WI38 (cell line): ENCODE data around the gene ERGIC1.

ENCODE experiments used
- H3K4me3 ChIP-seq: 2 replicates; pipeline ENCODE4 v1.5.1; 2011; ENCODE audit warnings: low read depth, mild to moderate bottlenecking, control low read depth, low read length
- TF ChIP-seq, protein P1 (sequence below): IDR thresholded peaks from 2 replicates; pipeline ENCODE4 v1.5.1; 2012; ENCODE audit warnings: low read depth, mild to moderate bottlenecking, control low read depth, low read length

Gene ERGIC1

DNA sequence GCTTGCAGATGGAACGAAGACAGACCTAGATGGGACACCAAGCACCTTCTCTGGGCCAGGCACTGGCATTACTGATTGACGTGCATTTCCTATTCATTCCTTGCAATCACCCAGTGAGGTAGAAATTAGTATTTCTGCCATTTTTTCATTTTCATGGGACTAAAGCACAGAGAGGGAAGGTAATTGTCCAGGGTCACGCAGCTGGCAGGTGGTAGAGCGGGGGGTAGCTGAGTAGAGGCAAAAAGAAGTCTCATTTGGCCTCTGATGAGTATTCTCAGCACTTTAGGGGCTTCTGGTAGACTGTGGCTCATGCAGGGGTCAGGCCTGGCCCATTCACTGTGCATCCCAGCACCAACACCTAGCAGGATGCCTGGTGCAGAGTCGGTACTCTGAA, 43.6 kb upstream of the ERGIC1 start:
- no peak overlapping the region for H3K4me3 ChIP-seq
- TF ChIP-seq, protein P1, sequence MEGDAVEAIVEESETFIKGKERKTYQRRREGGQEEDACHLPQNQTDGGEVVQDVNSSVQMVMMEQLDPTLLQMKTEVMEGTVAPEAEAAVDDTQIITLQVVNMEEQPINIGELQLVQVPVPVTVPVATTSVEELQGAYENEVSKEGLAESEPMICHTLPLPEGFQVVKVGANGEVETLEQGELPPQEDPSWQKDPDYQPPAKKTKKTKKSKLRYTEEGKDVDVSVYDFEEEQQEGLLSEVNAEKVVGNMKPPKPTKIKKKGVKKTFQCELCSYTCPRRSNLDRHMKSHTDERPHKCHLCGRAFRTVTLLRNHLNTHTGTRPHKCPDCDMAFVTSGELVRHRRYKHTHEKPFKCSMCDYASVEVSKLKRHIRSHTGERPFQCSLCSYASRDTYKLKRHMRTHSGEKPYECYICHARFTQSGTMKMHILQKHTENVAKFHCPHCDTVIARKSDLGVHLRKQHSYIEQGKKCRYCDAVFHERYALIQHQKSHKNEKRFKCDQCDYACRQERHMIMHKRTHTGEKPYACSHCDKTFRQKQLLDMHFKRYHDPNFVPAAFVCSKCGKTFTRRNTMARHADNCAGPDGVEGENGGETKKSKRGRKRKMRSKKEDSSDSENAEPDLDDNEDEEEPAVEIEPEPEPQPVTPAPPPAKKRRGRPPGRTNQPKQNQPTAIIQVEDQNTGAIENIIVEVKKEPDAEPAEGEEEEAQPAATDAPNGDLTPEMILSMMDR = no peak

DNA sequence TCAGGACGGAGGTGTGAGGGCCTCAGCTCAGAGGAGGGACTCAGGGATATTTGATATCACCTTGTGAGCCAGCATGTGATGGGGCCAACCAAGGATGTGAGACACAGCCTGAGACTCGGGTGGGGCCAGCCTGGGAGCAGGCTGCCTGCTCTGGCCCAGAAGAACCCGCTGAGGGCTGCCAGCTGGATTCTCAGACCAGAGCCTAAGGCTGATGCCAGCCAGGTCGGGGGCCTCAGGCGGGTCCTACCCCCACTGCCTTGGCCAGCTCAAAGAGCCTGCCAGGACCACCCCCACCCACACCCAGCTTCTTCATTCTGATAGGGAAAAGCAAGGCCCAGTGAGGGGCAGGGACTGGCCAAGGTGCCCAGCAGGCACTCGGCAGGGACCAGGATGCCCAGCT, 42.8 kb upstream of the ERGIC1 start:
- TF ChIP-seq, protein P1 = no peak
- H3K4me3 ChIP-seq = no peak overlapping the region

DNA sequence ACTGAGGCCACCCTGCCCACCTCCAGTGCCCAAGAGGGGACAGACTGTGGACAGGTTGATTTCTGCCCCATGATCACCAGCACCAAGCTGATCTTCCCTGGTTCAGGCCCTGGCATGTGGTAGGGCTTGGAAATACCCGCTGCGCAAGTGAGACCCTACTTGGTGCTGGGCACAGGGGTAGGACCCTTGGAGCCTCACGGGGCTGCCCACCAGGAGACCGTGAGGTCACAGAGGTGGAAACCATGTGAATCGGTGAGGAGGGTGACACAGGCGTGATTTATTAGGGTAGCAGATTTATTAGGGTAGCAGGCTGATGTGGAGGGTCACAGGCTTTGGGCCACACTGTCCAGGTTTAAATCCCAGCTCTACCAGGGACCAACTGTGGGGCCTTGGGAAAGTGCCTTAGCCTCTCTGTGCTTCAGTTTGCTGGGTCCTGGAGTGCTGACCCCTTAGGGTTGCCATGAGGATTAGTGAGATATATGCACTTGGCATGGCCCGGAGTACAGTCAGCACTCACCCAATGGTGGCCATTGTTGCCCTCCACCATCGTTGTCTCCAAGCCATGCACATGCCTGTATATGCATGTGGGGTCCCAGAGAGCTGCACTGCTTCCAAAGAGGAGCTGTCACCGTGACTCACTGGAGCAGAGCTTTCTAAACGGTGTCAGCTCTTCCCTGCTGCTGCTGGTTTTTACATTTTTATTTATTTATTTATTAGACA, 42.2 kb upstream of the ERGIC1 start:
- H3K4me3 ChIP-seq = no peak overlapping the region
- TF ChIP-seq, protein P1 = no peak

DNA sequence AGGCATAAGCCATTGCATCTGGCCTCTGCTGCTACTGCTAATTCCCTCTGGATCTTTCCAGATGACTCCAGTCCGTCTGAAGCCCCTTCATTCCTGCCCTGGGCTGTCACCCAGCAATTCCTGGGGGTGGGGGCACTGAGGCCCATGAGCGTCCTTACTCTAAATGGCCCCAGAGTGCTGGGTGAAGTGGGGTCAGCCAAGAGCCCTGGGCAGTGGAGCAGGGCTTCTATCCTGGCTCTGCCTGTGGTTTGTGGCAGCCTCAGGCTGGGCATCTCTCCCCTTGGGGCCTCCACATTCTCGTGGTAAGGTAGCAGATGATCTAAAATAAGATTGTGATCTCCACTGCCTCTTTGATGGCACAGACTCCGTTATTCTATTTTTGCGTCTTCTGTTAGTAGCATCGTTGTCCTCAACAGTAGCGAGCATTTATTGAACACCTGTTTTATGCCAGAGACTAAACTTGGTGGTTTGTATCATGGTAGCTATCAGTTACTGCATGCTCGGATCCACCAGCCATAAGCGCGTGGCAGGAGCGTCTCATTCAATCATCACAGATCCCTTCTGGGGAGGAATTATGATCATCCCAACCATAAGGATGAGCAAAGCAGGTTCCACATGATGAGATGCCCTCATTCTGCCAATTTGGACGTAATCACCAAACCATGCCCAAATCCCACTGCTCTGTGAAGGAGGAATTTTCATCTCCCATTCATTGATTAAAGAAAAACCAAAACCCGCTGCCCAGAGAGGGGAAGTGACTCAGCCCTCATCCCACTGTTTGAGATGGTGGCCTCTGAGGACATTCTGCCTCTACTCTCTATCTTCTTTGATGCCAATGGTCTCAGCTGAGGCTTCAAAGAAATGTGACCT, 41.1 kb upstream of the ERGIC1 start:
- H3K4me3 ChIP-seq = no peak overlapping the region
- TF ChIP-seq, protein P1 = no peak

DNA sequence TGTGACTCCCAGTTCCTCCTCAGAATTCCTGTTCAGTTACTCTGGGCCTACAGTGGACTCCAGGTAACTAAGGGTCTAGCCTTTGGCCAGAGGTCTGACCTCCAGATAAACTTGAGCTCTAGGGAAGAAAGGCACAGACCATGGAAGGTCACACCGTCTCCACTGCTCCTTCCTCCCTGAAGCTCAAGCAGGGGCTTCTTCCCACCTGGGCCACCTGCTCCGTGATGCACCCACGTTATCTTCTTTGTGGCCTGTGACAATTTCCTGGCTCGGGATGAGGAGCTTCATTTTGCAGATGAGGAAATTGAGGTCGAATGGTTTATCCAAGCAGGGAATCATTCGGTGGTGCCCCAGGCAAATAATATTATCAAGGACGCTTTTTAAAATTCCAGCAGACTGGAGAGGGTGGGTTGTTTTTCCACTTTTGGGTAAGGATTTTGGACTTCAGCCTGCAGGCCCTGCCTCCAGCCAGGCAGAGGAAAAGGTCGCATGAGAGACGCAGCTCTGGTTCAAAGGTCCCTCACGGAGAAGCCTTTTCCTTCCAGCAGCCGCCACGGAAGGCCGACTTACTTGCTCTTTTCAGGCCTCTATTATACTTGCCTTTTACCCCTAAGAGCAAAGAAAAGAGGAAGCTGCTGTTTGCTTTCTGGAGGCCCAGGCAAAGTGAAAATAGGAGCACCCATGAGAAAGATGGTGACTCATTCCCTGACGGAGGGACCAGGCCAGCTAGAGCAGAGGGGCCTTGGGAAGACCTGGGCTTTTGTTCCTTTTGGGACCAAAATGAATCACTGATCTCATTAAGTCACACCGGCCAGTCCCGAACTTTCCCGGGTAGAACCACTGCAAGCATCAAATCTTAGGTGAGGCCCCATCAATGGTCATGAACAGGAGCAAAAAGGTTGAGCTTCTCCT, 40.2 kb upstream of the ERGIC1 start:
- TF ChIP-seq, protein P1 = no peak
- no peak overlapping the region for H3K4me3 ChIP-seq

DNA sequence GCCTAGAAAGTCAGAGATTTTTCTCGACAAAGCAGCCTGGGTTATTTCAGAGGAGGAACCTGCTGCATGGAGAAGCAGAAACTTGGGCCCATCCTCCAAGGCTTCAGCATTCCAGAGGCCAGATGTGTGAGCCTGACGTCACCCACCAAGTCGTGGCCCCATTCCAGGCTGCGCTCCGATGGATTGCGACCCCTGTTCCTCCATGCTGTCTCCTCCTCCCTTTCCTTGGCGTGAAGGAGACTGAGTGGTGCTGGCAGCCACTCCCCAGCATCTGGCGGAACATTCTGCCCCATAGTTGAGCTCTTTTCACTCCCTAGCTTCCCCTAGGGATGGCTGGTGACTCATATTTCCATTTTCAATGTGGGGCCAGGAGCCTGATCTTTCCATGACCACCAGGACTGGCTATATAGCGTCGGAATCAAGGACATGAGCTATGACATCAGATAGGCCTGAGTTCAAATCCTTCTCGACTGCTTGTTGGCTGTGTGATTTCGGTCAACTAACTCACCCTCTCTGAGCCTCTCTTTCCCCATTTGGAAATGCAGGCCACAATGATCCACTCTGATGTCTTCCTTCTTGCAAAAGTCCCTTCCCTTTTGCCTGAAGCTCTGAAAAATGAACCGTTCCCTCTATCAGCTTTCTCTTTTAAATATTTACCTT, 38.6 kb upstream of the ERGIC1 start:
- H3K4me3 ChIP-seq = no peak overlapping the region
- TF ChIP-seq, protein P1 = no peak
